H4 (cell line): ENCODE data around the gene MRPS27. TPM values are rescaled to one million over a fixed set of nuclear protein-coding genes. Genes with fewer than 3 reads are reported as not detected.

ENCODE experiments used
- total RNA-seq: library from RNA; depleted of rRNA; stranded (reverse); fragments of >200 nt; shearing (Covaris generic); gene quantifications from 2 replicates; pipeline ENCODE4 v1.2.3, GENCODE V29; 2014; rRNA removed

MRPS27 gene
- total RNA-seq, 1 experiment from 2014 or later, result 88.0 TPM

Other genes with a start within 250 kb of the MRPS27 start
- gene MAP1B, start 212.8 kb downstream of the MRPS27 start, total RNA-seq, result 36.3 and 50.3 TPM in 2 replicates
- 9.0 and 15.4 TPM in 2 replicates for gene PTCD2, start 133 bp upstream of the MRPS27 start, total RNA-seq
- gene ZNF366, start 187.2 kb upstream of the MRPS27 start, total RNA-seq, result 0.35 TPM in 1 of 2 replicates, not detected in the other